ENCODE measurements around the gene KCNE4.

KCNE4 gene

DNA sequence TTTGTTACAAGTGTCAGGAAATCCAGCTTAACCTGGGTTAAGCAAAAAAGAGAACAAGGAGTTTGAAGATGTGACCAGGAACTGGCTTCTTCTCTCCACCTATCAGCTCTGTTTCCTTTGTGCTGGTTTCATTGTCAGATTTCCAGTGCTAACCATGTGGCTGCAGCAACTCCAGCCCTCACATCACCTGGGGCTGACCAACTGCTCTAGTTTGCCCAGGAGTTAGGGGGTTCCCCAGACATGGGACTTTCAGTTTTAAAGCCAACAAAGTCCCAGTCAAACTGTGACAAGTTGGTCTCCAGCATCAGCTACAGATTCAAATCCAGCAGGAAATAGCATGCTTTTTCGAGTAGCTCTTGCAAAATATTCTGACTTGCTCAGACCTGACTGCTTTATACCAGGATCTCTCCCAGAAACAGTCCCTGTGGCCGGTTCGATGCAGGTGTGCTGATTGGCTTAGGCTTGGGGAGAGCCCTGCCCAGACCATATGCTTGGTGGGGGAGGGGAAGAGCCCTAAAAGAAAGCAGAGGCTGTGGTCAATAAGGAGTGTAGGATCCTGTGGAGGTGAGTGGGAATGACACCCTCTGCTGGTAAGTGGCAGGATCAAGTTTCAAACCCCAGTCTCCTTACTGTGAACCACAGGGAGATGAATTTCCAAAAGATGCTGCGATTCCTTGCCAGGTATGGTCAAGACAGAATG is 49.5 kb downstream of the KCNE4 start:
- ATAC-seq = peak; percentile 40
- no peak overlapping the region for H3K4me3 Mint-ChIP-seq
- H3K9me3 Mint-ChIP-seq = no peaks in the 10 kb centered on the region
- H3K27ac Mint-ChIP-seq = no peak overlapping the region
- H3K36me3 Mint-ChIP-seq = no peaks in the 10 kb centered on the region
- H3K4me1 Mint-ChIP-seq = no peaks in the 10 kb centered on the region
- H3K27me3 Mint-ChIP-seq = no peaks in the 10 kb centered on the region

DNA sequence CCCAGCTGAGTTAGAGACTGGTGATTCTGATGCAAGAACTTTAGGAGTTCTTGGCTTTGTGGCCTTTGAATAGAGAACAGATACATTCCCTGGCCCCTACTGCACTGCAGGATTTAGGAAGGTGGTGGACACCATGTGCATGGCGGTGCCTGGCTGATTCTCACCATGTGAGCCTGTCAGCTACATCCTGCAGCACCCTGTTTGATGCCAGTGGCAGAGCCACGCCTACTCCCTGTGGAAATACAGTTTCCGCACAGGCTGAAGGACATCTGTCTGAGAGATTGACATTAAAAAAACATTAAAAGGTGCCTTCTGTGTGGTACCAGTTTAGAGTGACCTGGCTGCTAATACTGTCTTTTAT is 50.0 kb downstream of the KCNE4 start:
- ATAC-seq = no peak
- no peak overlapping the region for H3K27ac Mint-ChIP-seq
- no peaks in the 10 kb centered on the region for H3K27me3 Mint-ChIP-seq
- no peaks in the 10 kb centered on the region for H3K36me3 Mint-ChIP-seq
- H3K4me3 Mint-ChIP-seq = no peak overlapping the region
- H3K9me3 Mint-ChIP-seq = no peaks in the 10 kb centered on the region
- no peaks in the 10 kb centered on the region for H3K4me1 Mint-ChIP-seq

GRCh38 chr2:223102450-223102849 is 50.5 kb downstream of the KCNE4 start:
- no peak for ATAC-seq
- H3K4me3 Mint-ChIP-seq = no peak overlapping the region
- no peaks in the 10 kb centered on the region for H3K27me3 Mint-ChIP-seq

GRCh38 chr2:223104336-223105132 is 52.5 kb downstream of the KCNE4 start:
- Mint-ChIP-seq H3K9me3 (no peaks in the 10 kb centered on the region), H3K27me3 (no peaks in the 10 kb centered on the region), H3K27ac (no peak overlapping the region), H3K4me3 (no peak overlapping the region), H3K36me3 (no peaks in the 10 kb centered on the region), H3K4me1 (no peaks in the 10 kb centered on the region)
- no peak for ATAC-seq

More at GRCh38 chr2:223102450-223102849, 50.5 kb downstream of the KCNE4 start:
- H3K27ac Mint-ChIP-seq = no peak overlapping the region
- no peaks in the 10 kb centered on the region for H3K36me3 Mint-ChIP-seq
- H3K4me1 Mint-ChIP-seq = no peaks in the 10 kb centered on the region
- H3K9me3 Mint-ChIP-seq = no peaks in the 10 kb centered on the region

Measured in stimulated activated memory B cell treated with anti-CD40 and anti-IgM and Interleukin-4, amounts not matched to agents 10 μg/mL and 1 μg/mL and 100 μg/mL, for 72 hours (primary cell).